H9 (cell line): ENCODE results near the gene ITSN1. TPM values are rescaled to one million over a fixed set of nuclear protein-coding genes. Genes with fewer than 3 reads are reported as not detected.

Experiments used
- DNase-seq: peaks from one replicate; pipeline ENCODE4 v3.0.0-alpha.2; 2017
- H2AFZ ChIP-seq: one replicate; pipeline ENCODE4 v1.6.1; 2013; ENCODE audit warnings: mild to moderate bottlenecking, low read length, control low read depth, moderate library complexity
- H2AK5ac ChIP-seq: 2 replicates; pipeline ENCODE4 v1.6.1; 2013; ENCODE audit warnings: low read length, control low read depth, mixed read lengths; ENCODE audit not compliant: insufficient read length
- H2BK120ac ChIP-seq: one replicate; pipeline ENCODE4 v1.6.1; 2013; ENCODE audit warnings: low read depth, mild to moderate bottlenecking, low read length, control low read depth, inconsistent platforms; ENCODE audit not compliant: poor library complexity, severe bottlenecking
- H2BK12ac ChIP-seq: 2 replicates; pipeline ENCODE4 v1.6.1; 2013; ENCODE audit warnings: low read length, control low read depth, mixed read lengths, low read depth; ENCODE audit not compliant: insufficient read length
- H2BK15ac ChIP-seq: 2 replicates; pipeline ENCODE4 v1.6.1; 2013; ENCODE audit warnings: low read depth, low read length, control low read depth
- H2BK20ac ChIP-seq: one replicate; pipeline ENCODE4 v1.6.1; 2013; ENCODE audit warnings: low read depth, mild to moderate bottlenecking, low read length, control low read depth, inconsistent platforms; ENCODE audit not compliant: poor library complexity, severe bottlenecking
- H2BK5ac ChIP-seq: 2 replicates; pipeline ENCODE4 v1.6.1; 2013; ENCODE audit warnings: low read length, control low read depth, mixed read lengths; ENCODE audit not compliant: insufficient read length
- H3K14ac ChIP-seq: 2 replicates; pipeline ENCODE4 v1.6.1; 2013; ENCODE audit warnings: low read length, control low read depth; ENCODE audit not compliant: insufficient read depth
- H3K18ac ChIP-seq: 2 replicates; pipeline ENCODE4 v1.6.1; 2013; ENCODE audit warnings: low read depth, mild to moderate bottlenecking, mixed read lengths, low read length, control low read depth; ENCODE audit not compliant: insufficient read length
- H3K23ac ChIP-seq: 2 replicates; pipeline ENCODE4 v1.6.1; 2013; ENCODE audit warnings: low read length, control low read depth, mixed read lengths, low read depth; ENCODE audit not compliant: insufficient read length
- H3K23me2 ChIP-seq: 2 replicates; pipeline ENCODE4 v1.6.1; 2013; ENCODE audit warnings: low read depth, mild to moderate bottlenecking, mixed read lengths, low read length, control low read depth; ENCODE audit not compliant: insufficient read length, poor library complexity, severe bottlenecking
- H3K27ac ChIP-seq: 2 replicates; pipeline ENCODE4 v1.5.1; 2013; ENCODE audit warnings: low read length, control low read depth, mixed read lengths, low read depth; ENCODE audit not compliant: insufficient read length
- H3K27me3 ChIP-seq: 2 replicates; pipeline ENCODE4 v1.6.1; 2013; ENCODE audit warnings: low read length, control low read depth, inconsistent platforms; ENCODE audit not compliant: insufficient read depth
- H3K4ac ChIP-seq: 2 replicates; pipeline ENCODE4 v1.6.1; 2013; ENCODE audit warnings: low read depth, mild to moderate bottlenecking, control low read depth, inconsistent platforms, low read length, moderate library complexity
- H3K4me1 ChIP-seq: 2 replicates; pipeline ENCODE4 v1.6.1; 2013; ENCODE audit warnings: low read length, control low read depth, inconsistent platforms; ENCODE audit not compliant: insufficient read depth
- H3K4me2 ChIP-seq: 2 replicates; pipeline ENCODE4 v1.6.1; 2013; ENCODE audit warnings: low read length, control low read depth, mixed read lengths; ENCODE audit not compliant: insufficient read length, insufficient read depth
- H3K56ac ChIP-seq: 2 replicates; pipeline ENCODE4 v1.6.1; 2013; ENCODE audit warnings: low read depth, mild to moderate bottlenecking, mixed read lengths, low read length, control low read depth; ENCODE audit not compliant: insufficient read length
- H3K79me1 ChIP-seq: 2 replicates; pipeline ENCODE4 v1.6.1; 2013; ENCODE audit warnings: low read depth, mild to moderate bottlenecking, moderate library complexity, low read length, control low read depth, inconsistent platforms; ENCODE audit not compliant: insufficient read depth, poor library complexity, severe bottlenecking
- H3K79me2 ChIP-seq: 2 replicates; pipeline ENCODE4 v1.6.1; 2013; ENCODE audit warnings: low read length, control low read depth, inconsistent platforms; ENCODE audit not compliant: insufficient read depth
- H3K9ac ChIP-seq: 2 replicates; pipeline ENCODE4 v1.6.1; 2013; ENCODE audit warnings: low read length, control low read depth, mixed read lengths; ENCODE audit not compliant: insufficient read length; ENCODE audit errors: extremely low read depth
- H3K9me3 ChIP-seq: one replicate; pipeline ENCODE4 v1.6.1; 2013; ENCODE audit warnings: low read depth, low read length, inconsistent platforms; ENCODE audit not compliant: control insufficient read depth
- H3T11ph ChIP-seq: one replicate; pipeline ENCODE4 v1.6.1; 2013; ENCODE audit warnings: mild to moderate bottlenecking, low read length, control low read depth, inconsistent platforms
- H4K20me1 ChIP-seq: one replicate; pipeline ENCODE4 v1.6.1; 2013; ENCODE audit not compliant: control insufficient read depth, insufficient read length, insufficient read depth
- H4K5ac ChIP-seq: 2 replicates; pipeline ENCODE4 v1.6.1; 2013; ENCODE audit warnings: low read depth, mild to moderate bottlenecking, mixed read lengths, low read length, control low read depth; ENCODE audit not compliant: insufficient read length
- H4K8ac ChIP-seq: replicated peaks from 2 replicates; pipeline ENCODE4 v1.6.1; 2013; ENCODE audit warnings: low read length, control low read depth, mixed read lengths, low read depth; ENCODE audit not compliant: insufficient read length
- H4K91ac ChIP-seq: 2 replicates; pipeline ENCODE4 v1.6.1; 2013; ENCODE audit warnings: low read depth, mild to moderate bottlenecking, moderate library complexity, mixed read lengths, low read length, control low read depth; ENCODE audit not compliant: insufficient read length
- H3K27ac Mint-ChIP-seq, 3 experiments: 2 replicates in 2 of 3; 3 replicates in 1 of 3; pipeline ENCODE4 v1.8.0; 2020 to 2021; ENCODE audit warnings: mixed read lengths in 3 of 3, mild to moderate bottlenecking in 1 of 3, moderate library complexity in 1 of 3
- H3K27me3 Mint-ChIP-seq: 2 replicates; pipeline ENCODE4 v1.8.0; 2021; ENCODE audit warnings: low read depth, mild to moderate bottlenecking, moderate library complexity, mixed read lengths
- H3K36me3 Mint-ChIP-seq, 3 experiments: 2 replicates in 2 of 3; 3 replicates in 1 of 3; pipeline ENCODE4 v1.8.0; 2020 to 2021; ENCODE audit warnings: low read depth in 3 of 3, mixed read lengths in 3 of 3; ENCODE audit not compliant: insufficient read depth in 1 of 3
- H3K4me1 Mint-ChIP-seq, 2 experiments: 2 replicates each; pipeline ENCODE4 v1.8.0; 2020; ENCODE audit warnings: mixed read lengths in 2 of 2
- H3K4me3 Mint-ChIP-seq, 2 experiments: 2 replicates in 1 of 2; 3 replicates in 1 of 2; pipeline ENCODE4 v1.8.0; 2020 to 2021; ENCODE audit warnings: mild to moderate bottlenecking in 2 of 2, mixed read lengths in 2 of 2, moderate library complexity in 1 of 2
- H3K9me3 Mint-ChIP-seq, 2 experiments: 2 replicates in 1 of 2; 3 replicates in 1 of 2; pipeline ENCODE4 v1.8.0; 2020; ENCODE audit warnings: mild to moderate bottlenecking in 2 of 2, mixed read lengths in 2 of 2, moderate library complexity in 1 of 2
- CTCF ChIP-seq: fragments of 200-600 bp; sonication (generic); conservative IDR thresholded peaks from 3 replicates; pipeline ENCODE4 v1.8.0; 2021; ENCODE audit warnings: antibody characterized with exemption, mild to moderate bottlenecking
- WGBS: extraction: QIAGEN DNeasy Blood & Tissue Kit; methylation state at CpG from one replicate; pipeline ENCODE4 v1.1.7; 2013; ENCODE audit warnings: missing lambda C conversion rate, low lambda C conversion rate, mixed read lengths; ENCODE audit not compliant: insufficient read length; ENCODE audit errors: extremely low coverage; 5-methylcytosine and 5-hydroxymethylcytosine counted together
- total RNA-seq: library from RNA; stranded (reverse); gene quantifications from 2 replicates; pipeline ENCODE4 v1.2.1, GENCODE V29; 2021

Gene ITSN1
- total RNA-seq, 1 experiment from 2014 or later = 94.2 TPM

- H4K8ac ChIP-seq = no peak overlapping the region
- no peaks in the 10 kb centered on the region for H3K27me3 ChIP-seq
- no peak overlapping the region for H2BK12ac ChIP-seq
- no peak overlapping the region for H3K27ac ChIP-seq
- no CpG with 5 or more reads among the region's 1 CpG for WGBS
- Mint-ChIP-seq H3K36me3 (no peaks in the 10 kb centered on the region), H3K27me3 (peaks cover 4% of the 10 kb centered on the region), H3K9me3 (no peaks in the 10 kb centered on the region), H3K4me3 (no peak overlapping the region), H3K4me1 (peaks cover 8 to 10% of the 10 kb centered on the region in 2 experiments), H3K27ac (no peak overlapping the region)
- H2BK5ac ChIP-seq = no peak overlapping the region
- H4K5ac ChIP-seq = no peak overlapping the region
- no peak overlapping the region for H3T11ph ChIP-seq
- no peak overlapping the region for H2BK120ac ChIP-seq
- no peaks in the 10 kb centered on the region for H3K23me2 ChIP-seq
- H3K79me2 ChIP-seq = no peaks in the 10 kb centered on the region
- H2BK20ac ChIP-seq = no peak overlapping the region
- H4K20me1 ChIP-seq = peaks cover 3% of the 10 kb centered on the region
- no peaks in the 10 kb centered on the region for H3K79me1 ChIP-seq
- H3K56ac ChIP-seq = no peak overlapping the region
- no peak overlapping the region for H3K14ac ChIP-seq
- DNase-seq = no peak
- no peak overlapping the region for H3K18ac ChIP-seq
- no peaks in the 10 kb centered on the region for H3K9me3 ChIP-seq
- H3K4me2 ChIP-seq = no peak overlapping the region
- H2BK15ac ChIP-seq = no peak overlapping the region
- H3K4me1 ChIP-seq = no peaks in the 10 kb centered on the region
- H2AK5ac ChIP-seq = no peak overlapping the region
- no peak overlapping the region for H3K23ac ChIP-seq
- no peak overlapping the region for H3K9ac ChIP-seq
- H3K4ac ChIP-seq = no peak overlapping the region
- no peak overlapping the region for H4K91ac ChIP-seq
- H2AFZ ChIP-seq = no peak overlapping the region
- TF ChIP-seq CTCF = no peak
Observed at GRCh38 chr21:33864150-33864549, 221.8 kb downstream of the ITSN1 start.
